Glutamatergic neuron (in vitro differentiated cells): Measurements from ENCODE around the gene PIPOX. TPM values are rescaled to one million over a fixed set of nuclear protein-coding genes. Genes with fewer than 3 reads are reported as not detected.

Source experiments
- DNase-seq: peaks from one replicate; pipeline ENCODE4 v3.0.0; 2022
- H3K27ac Mint-ChIP-seq: one replicate; pipeline ENCODE4 v1.8.0; 2020; ENCODE audit warnings: mild to moderate bottlenecking, mixed read lengths, inconsistent platforms; ENCODE audit not compliant: unreplicated experiment
- H3K27me3 Mint-ChIP-seq: one replicate; pipeline ENCODE4 v1.8.0; 2020; ENCODE audit warnings: mild to moderate bottlenecking, moderate library complexity, mixed read lengths, inconsistent platforms; ENCODE audit not compliant: unreplicated experiment
- H3K36me3 Mint-ChIP-seq: one replicate; pipeline ENCODE4 v1.8.0; 2020; ENCODE audit warnings: mild to moderate bottlenecking, mixed read lengths, inconsistent platforms; ENCODE audit not compliant: unreplicated experiment
- H3K4me1 Mint-ChIP-seq: one replicate; pipeline ENCODE4 v1.8.0; 2020; ENCODE audit warnings: mild to moderate bottlenecking, low read depth, mixed read lengths, inconsistent platforms; ENCODE audit not compliant: unreplicated experiment
- H3K4me3 Mint-ChIP-seq: one replicate; pipeline ENCODE4 v1.8.0; 2020; ENCODE audit warnings: mild to moderate bottlenecking, mixed read lengths, inconsistent platforms; ENCODE audit not compliant: unreplicated experiment
- H3K9me3 Mint-ChIP-seq: one replicate; pipeline ENCODE4 v1.8.0; 2020; ENCODE audit warnings: mild to moderate bottlenecking, moderate library complexity, mixed read lengths, inconsistent platforms; ENCODE audit not compliant: unreplicated experiment
- CTCF ChIP-seq: fragments of 200-600 bp; sonication (generic); IDR thresholded peaks from one replicate; pipeline ENCODE4 v1.5.0; 2021; ENCODE audit not compliant: partially characterized antibody, unreplicated experiment
- total RNA-seq: library from RNA; stranded (reverse); fragmentation: NEBNext Ultra II Directional; extraction: Animal tissue kit (Norgen Biotek cat#: 25700); gene quantifications from one replicate; pipeline ENCODE4 v1.2.1, GENCODE V29; 2021; ENCODE audit not compliant: unreplicated experiment

The PIPOX gene
- total RNA-seq, 1 donor from 2014 or later, result 1.4 TPM

GRCh38 chr17:29093090-29093871, 50.3 kb downstream of the PIPOX start:
- H3K36me3 Mint-ChIP-seq, result peaks cover 3% of the 10 kb centered on the region
- peaks cover 4% of the 10 kb centered on the region for H3K4me1 Mint-ChIP-seq
- DNase-seq, result no peak
- TF ChIP-seq CTCF, result no peak
- peaks cover 11% of the 10 kb centered on the region for H3K9me3 Mint-ChIP-seq
- H3K27me3 Mint-ChIP-seq, result peaks cover 9% of the 10 kb centered on the region
- H3K4me3 Mint-ChIP-seq, result no peak overlapping the region
- H3K27ac Mint-ChIP-seq, result no peak overlapping the region

GRCh38 chr17:29094101-29094708, 51.3 kb downstream of the PIPOX start:
- peaks cover 9% of the 10 kb centered on the region for H3K27me3 Mint-ChIP-seq
- peak overlapping the region; percentile 29 for H3K27ac Mint-ChIP-seq
- H3K4me1 Mint-ChIP-seq, result peaks cover 3% of the 10 kb centered on the region
- no peak for DNase-seq
- no peak for TF ChIP-seq CTCF
- peaks cover 3% of the 10 kb centered on the region for H3K36me3 Mint-ChIP-seq
- peaks cover 8% of the 10 kb centered on the region for H3K9me3 Mint-ChIP-seq
- H3K4me3 Mint-ChIP-seq, result no peak overlapping the region

GRCh38 chr17:29095439-29095838, 52.5 kb downstream of the PIPOX start:
- Mint-ChIP-seq H3K4me3 (no peak overlapping the region), H3K4me1 (peaks cover 2% of the 10 kb centered on the region), H3K27me3 (peaks cover 11% of the 10 kb centered on the region), H3K9me3 (peaks cover 8% of the 10 kb centered on the region), H3K36me3 (no peaks in the 10 kb centered on the region), H3K27ac (no peak overlapping the region)
- DNase-seq, result no peak
- no peak for TF ChIP-seq CTCF

- no peaks in the 10 kb centered on the region for H3K36me3 Mint-ChIP-seq
- no peak for DNase-seq
- H3K27me3 Mint-ChIP-seq, result peaks cover 11% of the 10 kb centered on the region
- H3K27ac Mint-ChIP-seq, result no peak overlapping the region
- no peak overlapping the region for H3K4me3 Mint-ChIP-seq
- peaks cover 2% of the 10 kb centered on the region for H3K4me1 Mint-ChIP-seq
- TF ChIP-seq CTCF, result no peak
- H3K9me3 Mint-ChIP-seq, result peaks cover 8% of the 10 kb centered on the region
Measured at GRCh38 chr17:29096094-29096493, 53.2 kb downstream of the PIPOX start.

- no peak for TF ChIP-seq CTCF
- no peak for DNase-seq
- Mint-ChIP-seq H3K9me3 (peaks cover 6% of the 10 kb centered on the region), H3K36me3 (peaks cover 8% of the 10 kb centered on the region), H3K4me3 (no peak overlapping the region), H3K27me3 (peaks cover 15% of the 10 kb centered on the region), H3K4me1 (peaks cover 9% of the 10 kb centered on the region), H3K27ac (no peak overlapping the region)
Measured at GRCh38 chr17:29099527-29099926, 56.6 kb downstream of the PIPOX start.
